ENCODE results near the gene C12orf57.

The C12orf57 gene

GRCh38 chr12:6938353-6939190 is 5.2 kb upstream of the C12orf57 start:
- Histone ChIP-seq H3K9ac (ENCODE audit: low read length) (peak overlapping the region; percentile 44), H2AFZ (ENCODE audit: low read length) (no peak overlapping the region), H4K20me1 (ENCODE audit: insufficient read depth, low read length) (no peaks in the 10 kb centered on the region), H3F3A (ENCODE audit: insufficient read depth, low read length) (peaks cover 15% of the 10 kb centered on the region), H3K9me2 (replicated peaks; ENCODE audit: insufficient read depth, low read length) (no peaks in the 10 kb centered on the region), H3K79me2 (ENCODE audit: low read length) (peaks cover 21% of the 10 kb centered on the region), H3K27ac (ENCODE audit: low read length) (peak overlapping the region; percentile 88; the same call in 1 of the 2 replicates), H3K27me3 (replicated peaks; ENCODE audit: insufficient read depth, low read length) (no peaks in the 10 kb centered on the region), H3K4me1 (ENCODE audit: low read length) (peaks cover 8% of the 10 kb centered on the region; the same call in 1 of the 2 replicates), H3K4me2 (ENCODE audit: low read depth, low read length) (peak overlapping the region; percentile 42; the same call in 1 of the 2 replicates), H3K36me3 (replicated peaks; ENCODE audit: insufficient read depth, low read length) (no peaks in the 10 kb centered on the region), H3K9me3 (replicated peaks; ENCODE audit: insufficient read depth, low read length) (no peaks in the 10 kb centered on the region), H3K4me3 (ENCODE audit: low read length) (peak overlapping the region; percentile 11; the same call in 1 of the 2 replicates)
- TF ChIP-seq EZH2 (optimal IDR thresholded peaks at IDR 0.05; ENCODE audit: low read depth, low read length): no peak
- TF ChIP-seq CTCF (IDR thresholded peaks at IDR 0.05; ENCODE audit: low read length): no peak
- TF ChIP-seq EZH2phosphoT487 (IDR thresholded peaks at IDR 0.05; ENCODE audit: low read length): no peak
- no peak for DNase-seq

- Histone ChIP-seq H3K9me2 (replicated peaks; ENCODE audit: insufficient read depth, low read length) (no peaks in the 10 kb centered on the region), H3K27me3 (replicated peaks; ENCODE audit: insufficient read depth, low read length) (no peaks in the 10 kb centered on the region), H3K27ac (ENCODE audit: low read length) (no peak overlapping the region), H3K9ac (ENCODE audit: low read length) (no peak overlapping the region), H2AFZ (ENCODE audit: low read length) (no peak overlapping the region), H3F3A (ENCODE audit: insufficient read depth, low read length) (peaks cover 19% of the 10 kb centered on the region), H3K4me1 (ENCODE audit: low read length) (peaks cover 8% of the 10 kb centered on the region; the same call in 1 of the 2 replicates), H3K4me2 (ENCODE audit: low read depth, low read length) (no peak overlapping the region), H3K4me3 (ENCODE audit: low read length) (no peak overlapping the region), H3K79me2 (ENCODE audit: low read length) (peaks cover 19% of the 10 kb centered on the region), H3K9me3 (replicated peaks; ENCODE audit: insufficient read depth, low read length) (no peaks in the 10 kb centered on the region), H3K36me3 (replicated peaks; ENCODE audit: insufficient read depth, low read length) (no peaks in the 10 kb centered on the region), H4K20me1 (ENCODE audit: insufficient read depth, low read length) (no peaks in the 10 kb centered on the region)
- TF ChIP-seq EZH2 (optimal IDR thresholded peaks at IDR 0.05; ENCODE audit: low read depth, low read length) (no peak), CTCF (IDR thresholded peaks at IDR 0.05; ENCODE audit: low read length) (no peak), EZH2phosphoT487 (IDR thresholded peaks at IDR 0.05; ENCODE audit: low read length) (no peak)
- DNase-seq: no peak
Measured at GRCh38 chr12:6939191-6939540, 4.7 kb upstream of the C12orf57 start.

GRCh38 chr12:6941267-6941666 is 2.6 kb upstream of the C12orf57 start:
- TF ChIP-seq EZH2phosphoT487 (IDR thresholded peaks at IDR 0.05; ENCODE audit: low read length) (no peak), EZH2 (optimal IDR thresholded peaks at IDR 0.05; ENCODE audit: low read depth, low read length) (no peak), CTCF (IDR thresholded peaks at IDR 0.05; ENCODE audit: low read length) (no peak)
- no peaks in the 10 kb centered on the region for H4K20me1 ChIP-seq (ENCODE audit: insufficient read depth, low read length)
- no peaks in the 10 kb centered on the region for H3K36me3 ChIP-seq (replicated peaks; ENCODE audit: insufficient read depth, low read length)
- H3K4me2 ChIP-seq (ENCODE audit: low read depth, low read length): no peak overlapping the region
- no peak overlapping the region for H3K9ac ChIP-seq (ENCODE audit: low read length)
- no peak overlapping the region for H3K4me3 ChIP-seq (ENCODE audit: low read length)
- H3K9me3 ChIP-seq (replicated peaks; ENCODE audit: insufficient read depth, low read length): no peaks in the 10 kb centered on the region
- no peak overlapping the region for H3K27ac ChIP-seq (ENCODE audit: low read length)
- peaks cover 34% of the 10 kb centered on the region for H3F3A ChIP-seq (ENCODE audit: insufficient read depth, low read length)
- peaks cover 24% of the 10 kb centered on the region for H3K79me2 ChIP-seq (ENCODE audit: low read length)
- peaks cover 19% of the 10 kb centered on the region for H3K4me1 ChIP-seq (ENCODE audit: low read length)
- no peak overlapping the region for H2AFZ ChIP-seq (ENCODE audit: low read length)
- H3K27me3 ChIP-seq (replicated peaks; ENCODE audit: insufficient read depth, low read length): no peaks in the 10 kb centered on the region
- H3K9me2 ChIP-seq (replicated peaks; ENCODE audit: insufficient read depth, low read length): no peaks in the 10 kb centered on the region
- DNase-seq: no peak
